KOPT-K1 (cell line): ENCODE results near the gene TTC9.
A peak's percentile ranks its signal among the peaks of the same experiment; 100 is the strongest.

Experiments
- H3K27ac ChIP-seq: fragments of 200-600 bp; sonication (generic); 2 replicates; pipeline ENCODE4 v1.5.1; 2016; ENCODE audit warnings: antibody characterized with exemption, mild to moderate bottlenecking, low read depth, low read length; ENCODE audit not compliant: poor library complexity, severe bottlenecking
- H3K36me3 ChIP-seq: fragments of 200-600 bp; sonication (generic); 2 replicates; pipeline ENCODE4 v1.5.1; 2017; ENCODE audit warnings: antibody characterized with exemption, mild to moderate bottlenecking, low read length, moderate library complexity; ENCODE audit not compliant: insufficient read depth
- H3K9me3 ChIP-seq: fragments of 200-600 bp; sonication (generic); 2 replicates; pipeline ENCODE4 v1.5.1; 2017; ENCODE audit warnings: antibody characterized with exemption, low read length, mild to moderate bottlenecking; ENCODE audit not compliant: insufficient read depth, poor library complexity, severe bottlenecking

The TTC9 gene

DNA sequence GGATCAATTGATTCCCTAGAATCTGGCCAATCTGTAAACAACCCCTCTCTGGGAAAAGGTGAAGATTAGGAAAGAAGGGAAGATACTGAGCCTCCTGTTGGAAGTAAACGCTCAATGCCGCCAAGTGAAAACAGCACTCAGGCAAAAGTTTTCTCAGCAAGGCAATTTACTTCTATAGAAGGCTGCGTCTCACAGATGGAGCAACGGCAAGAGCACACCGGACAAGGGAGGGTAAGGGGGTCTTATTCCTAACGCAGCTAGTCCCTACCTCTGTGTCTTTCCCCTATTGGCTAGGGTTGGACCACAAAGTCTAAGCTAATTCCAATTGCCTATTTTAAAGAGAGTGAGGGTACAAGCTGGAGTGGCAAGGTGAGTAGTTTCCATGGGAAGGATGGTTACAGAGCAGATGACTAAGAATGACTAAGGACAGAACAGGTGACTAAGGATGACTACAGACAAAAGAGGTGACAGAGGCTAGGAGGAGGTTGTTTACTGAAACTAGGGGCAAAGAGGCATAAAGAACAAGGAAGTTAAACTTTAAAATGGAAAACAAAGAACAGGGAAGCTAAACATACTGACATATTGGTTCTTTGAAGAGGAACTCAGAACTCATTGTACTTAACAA is 5.6 kb upstream of the TTC9 start:
- Histone ChIP-seq H3K9me3 (no peaks in the 10 kb centered on the region), H3K36me3 (no peaks in the 10 kb centered on the region), H3K27ac (no peak overlapping the region)

DNA sequence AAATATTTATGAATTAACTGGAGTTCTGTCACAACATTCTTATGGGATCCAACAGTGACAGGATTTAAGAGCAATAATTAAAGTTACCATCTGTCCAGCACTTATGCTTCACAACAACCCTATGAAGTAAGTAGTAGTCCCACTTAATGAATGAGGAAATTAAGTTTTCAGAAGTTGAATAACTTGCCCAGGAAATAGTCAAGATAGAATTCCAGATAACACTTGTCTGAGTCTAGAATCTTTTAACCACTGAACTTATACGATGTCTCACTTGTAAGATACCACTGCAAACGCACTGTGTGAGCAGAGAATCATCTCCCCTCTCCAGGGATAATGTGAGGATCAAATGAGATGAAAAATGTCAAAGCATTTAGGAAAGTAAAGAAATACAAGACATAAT is 3.3 kb upstream of the TTC9 start:
- Histone ChIP-seq H3K36me3 (no peaks in the 10 kb centered on the region), H3K27ac (no peak overlapping the region), H3K9me3 (no peaks in the 10 kb centered on the region)

DNA sequence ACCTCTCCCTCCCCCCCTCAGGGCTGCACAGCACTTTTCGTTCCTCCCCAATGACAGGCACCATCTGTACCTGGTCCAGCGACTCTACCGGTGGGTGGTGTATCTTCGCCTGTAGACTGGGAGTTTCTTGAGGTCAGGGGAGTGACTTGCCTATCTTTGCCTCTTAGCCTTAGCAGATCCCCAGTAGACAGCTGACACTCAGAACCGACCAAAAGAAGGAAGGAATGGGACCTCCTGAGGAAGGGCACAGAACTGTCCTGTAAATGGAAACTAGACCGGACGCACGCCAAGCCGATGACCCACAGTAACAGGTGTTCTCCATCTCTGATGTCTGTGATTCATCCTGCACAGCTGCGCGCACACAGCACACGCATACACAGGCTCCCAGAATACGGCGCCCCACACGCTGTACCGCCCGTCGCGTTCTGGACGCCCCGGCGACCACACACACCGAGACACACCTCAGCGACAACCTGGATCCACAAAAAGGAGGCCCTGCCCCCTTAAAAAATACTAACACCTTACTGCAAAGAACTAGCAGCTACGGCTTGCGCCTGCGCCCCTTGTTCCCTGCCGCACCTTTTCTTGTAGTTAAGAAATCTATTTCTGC is 673 bp upstream of the TTC9 start:
- Histone ChIP-seq H3K36me3 (no peaks in the 10 kb centered on the region), H3K27ac (peak overlapping the region; percentile 37), H3K9me3 (no peaks in the 10 kb centered on the region)

DNA sequence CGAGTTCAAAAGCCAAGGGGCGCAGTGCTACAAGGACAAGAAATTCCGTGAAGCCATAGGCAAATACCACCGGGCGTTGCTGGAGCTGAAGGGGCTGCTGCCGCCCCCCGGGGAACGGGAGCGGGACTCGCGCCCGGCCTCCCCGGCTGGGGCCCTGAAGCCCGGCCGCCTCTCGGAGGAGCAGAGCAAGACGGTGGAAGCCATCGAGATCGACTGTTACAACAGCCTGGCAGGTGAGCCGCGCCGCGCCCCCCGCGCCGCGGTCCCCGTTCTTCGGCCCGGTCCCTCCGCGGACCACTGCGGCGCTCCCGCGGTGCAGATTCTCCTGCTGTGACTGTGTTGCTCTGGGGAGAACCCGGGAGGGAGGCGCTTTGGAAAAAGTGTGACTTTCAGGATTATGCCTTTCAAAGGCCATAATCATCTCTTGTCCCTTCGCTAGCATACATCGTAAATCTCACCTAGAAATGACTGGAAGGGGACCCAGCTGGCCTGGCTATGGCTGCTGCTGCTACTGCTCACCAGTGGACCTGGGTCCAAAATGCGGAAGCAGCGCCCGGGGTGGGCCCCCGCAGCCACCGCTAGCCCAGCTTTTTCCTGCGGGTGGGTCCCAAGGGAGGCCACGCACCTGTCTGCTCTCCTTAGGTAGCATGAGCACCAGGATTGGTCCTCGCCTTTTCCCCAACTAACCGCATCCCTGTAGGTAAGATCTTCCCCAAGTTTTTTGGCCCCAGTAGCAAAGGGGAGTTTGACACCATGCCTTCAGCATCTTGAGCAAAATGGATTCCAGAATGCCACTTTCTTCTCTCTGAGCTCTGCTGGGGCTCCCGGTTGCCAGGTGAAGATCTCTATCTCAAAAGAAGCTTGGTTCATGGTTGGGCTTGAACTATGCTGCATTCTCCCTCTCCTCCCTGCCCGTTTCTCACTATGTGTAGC is 853 bp downstream of the TTC9 start:
- Histone ChIP-seq H3K36me3 (no peaks in the 10 kb centered on the region), H3K9me3 (no peaks in the 10 kb centered on the region), H3K27ac (peak overlapping the region; percentile 35)

DNA sequence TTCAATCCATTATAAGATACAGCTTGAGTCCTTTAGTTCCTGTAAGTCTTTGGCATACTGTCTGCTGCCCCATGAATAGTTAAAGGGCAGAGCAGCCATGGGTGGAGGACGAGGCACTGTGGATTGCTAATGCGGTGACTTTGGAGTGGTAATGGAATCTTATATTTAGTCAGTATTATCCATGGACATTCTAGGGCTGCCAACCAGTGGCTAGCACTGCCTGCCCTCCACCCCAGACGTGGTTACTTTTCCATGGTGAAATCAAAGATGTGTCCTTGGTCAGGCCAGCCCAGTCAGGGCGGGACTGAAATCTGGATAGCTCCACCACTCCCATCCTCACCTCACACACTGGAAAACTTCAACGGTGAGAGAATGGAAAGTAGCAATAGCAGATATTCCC is 2.3 kb downstream of the TTC9 start:
- H3K36me3 ChIP-seq: no peaks in the 10 kb centered on the region
- no peaks in the 10 kb centered on the region for H3K9me3 ChIP-seq
- no peak overlapping the region for H3K27ac ChIP-seq

DNA sequence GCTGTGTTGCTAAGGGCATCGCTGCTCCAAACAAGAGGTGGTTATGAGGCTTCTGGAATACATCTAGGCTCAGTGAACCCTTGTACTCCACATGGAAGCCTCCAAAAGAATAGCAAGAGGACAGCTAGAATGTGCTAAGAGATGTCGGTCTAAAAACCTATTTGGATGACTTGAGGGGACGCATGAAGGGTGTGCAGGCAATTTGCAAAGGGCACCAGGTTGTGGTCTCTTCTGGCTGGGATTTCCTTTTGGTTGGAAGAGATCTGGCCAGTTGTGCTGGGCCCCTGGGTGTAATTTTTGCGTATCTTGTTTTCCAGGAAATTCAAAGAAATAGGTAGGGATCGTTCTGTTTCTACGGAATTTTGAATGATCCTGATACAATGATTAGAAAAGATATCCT is 4.2 kb downstream of the TTC9 start:
- Histone ChIP-seq H3K36me3 (no peaks in the 10 kb centered on the region), H3K9me3 (no peaks in the 10 kb centered on the region), H3K27ac (no peak overlapping the region)

DNA sequence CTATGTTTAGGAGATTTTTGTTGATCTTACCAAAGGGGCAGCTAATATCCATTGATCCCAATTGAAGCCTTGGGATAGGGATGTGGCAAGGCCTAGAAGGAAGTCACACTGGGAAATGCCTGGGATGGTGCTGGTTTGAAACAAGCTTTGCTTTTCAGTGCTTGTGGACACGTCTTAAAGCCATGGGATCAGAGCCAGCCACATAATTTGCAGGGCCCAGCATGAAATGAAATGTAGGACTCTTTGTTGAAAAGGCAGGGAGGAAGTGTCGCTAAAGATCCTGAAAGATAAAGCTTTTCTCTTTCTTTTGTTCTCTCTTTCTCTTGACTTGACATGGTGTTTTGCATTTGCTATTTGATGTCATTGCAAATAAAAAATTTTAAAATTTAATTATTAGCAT is 5.0 kb downstream of the TTC9 start:
- Histone ChIP-seq H3K9me3 (no peaks in the 10 kb centered on the region), H3K27ac (peak overlapping the region; percentile 32), H3K36me3 (no peaks in the 10 kb centered on the region)

DNA sequence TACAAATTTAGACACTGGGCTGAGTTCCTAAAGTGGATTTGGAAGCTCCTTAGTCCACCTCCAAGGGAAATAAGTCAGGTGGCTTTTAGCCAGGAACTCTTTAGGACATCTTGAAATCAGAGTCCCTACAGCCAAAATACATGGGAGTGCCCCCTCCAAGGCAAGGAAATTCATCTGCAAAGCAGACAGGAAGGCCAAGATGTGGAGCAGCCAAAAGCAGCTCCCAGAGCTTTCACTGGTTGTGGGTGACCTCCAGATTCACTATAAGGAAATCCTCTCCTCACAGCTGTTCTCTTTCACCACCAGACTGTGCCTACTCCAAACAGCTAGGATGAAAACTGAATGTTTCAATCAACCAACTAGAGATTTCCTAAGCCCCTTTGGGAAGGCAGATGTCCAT is 6.6 kb downstream of the TTC9 start:
- Histone ChIP-seq H3K27ac (no peak overlapping the region), H3K36me3 (no peaks in the 10 kb centered on the region)

DNA sequence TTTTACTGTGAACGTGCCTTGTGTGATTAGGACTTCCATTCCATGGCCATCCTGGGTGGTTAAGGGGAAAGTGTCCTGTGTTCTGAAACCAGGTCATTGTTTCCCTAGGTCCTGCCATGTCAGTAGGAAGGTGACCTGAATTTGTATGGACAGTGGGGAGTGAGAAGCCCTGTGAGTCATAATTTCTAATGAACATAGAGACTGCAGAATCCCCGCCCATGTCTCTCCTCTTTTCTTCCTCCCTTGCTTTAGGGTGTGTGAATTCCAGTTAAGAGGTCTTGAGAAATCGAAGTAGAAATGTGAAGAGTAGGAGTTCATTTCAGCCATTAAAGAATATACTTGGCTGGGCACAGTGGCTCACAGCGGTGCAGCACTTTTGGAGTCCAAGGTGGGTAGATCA is 8.1 kb downstream of the TTC9 start:
- Histone ChIP-seq H3K9me3 (no peaks in the 10 kb centered on the region), H3K27ac (no peak overlapping the region), H3K36me3 (no peaks in the 10 kb centered on the region)

More for the DNA sequence above, 6.6 kb downstream of the TTC9 start:
- H3K9me3 ChIP-seq: no peaks in the 10 kb centered on the region

DNA sequence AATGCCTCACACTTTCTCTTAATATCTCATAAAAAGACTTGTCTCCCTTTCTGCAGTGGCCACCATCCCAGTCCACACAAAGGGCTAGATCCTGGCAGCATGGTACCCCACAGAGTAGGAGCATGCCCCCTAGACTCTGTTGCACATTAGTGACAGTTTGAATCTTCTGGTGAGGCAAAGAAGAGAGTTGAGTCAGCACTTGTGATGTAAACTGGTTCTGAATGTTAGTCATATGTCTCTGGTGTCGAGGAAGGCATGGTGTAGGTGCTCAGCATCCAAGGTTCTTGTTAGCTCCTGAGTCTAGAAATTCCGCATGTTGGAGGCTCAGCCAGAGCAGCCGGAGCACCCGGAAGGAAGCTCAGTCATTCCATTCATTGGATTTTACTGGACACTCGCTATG is 9.8 kb downstream of the TTC9 start:
- Histone ChIP-seq H3K27ac (no peak overlapping the region), H3K36me3 (no peaks in the 10 kb centered on the region), H3K9me3 (no peaks in the 10 kb centered on the region)

DNA sequence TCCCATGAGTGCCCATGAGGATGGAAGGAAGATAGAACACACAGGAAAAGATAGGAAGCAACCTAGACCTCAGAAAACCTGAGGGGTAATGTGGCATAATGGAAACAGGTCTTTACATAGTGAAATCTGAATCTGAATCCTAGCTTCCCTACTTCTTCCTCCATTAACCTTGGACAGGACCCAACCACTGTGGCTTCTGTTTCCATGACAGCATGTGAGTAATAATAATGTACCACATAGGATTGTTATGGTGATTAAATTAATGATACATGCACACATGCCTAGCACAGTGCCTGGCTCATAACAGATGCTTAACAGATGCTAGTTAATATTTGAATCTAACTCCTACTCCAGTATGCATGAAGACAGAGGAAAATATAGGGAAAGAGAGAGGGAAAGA is 11.2 kb downstream of the TTC9 start:
- no peaks in the 10 kb centered on the region for H3K36me3 ChIP-seq

DNA sequence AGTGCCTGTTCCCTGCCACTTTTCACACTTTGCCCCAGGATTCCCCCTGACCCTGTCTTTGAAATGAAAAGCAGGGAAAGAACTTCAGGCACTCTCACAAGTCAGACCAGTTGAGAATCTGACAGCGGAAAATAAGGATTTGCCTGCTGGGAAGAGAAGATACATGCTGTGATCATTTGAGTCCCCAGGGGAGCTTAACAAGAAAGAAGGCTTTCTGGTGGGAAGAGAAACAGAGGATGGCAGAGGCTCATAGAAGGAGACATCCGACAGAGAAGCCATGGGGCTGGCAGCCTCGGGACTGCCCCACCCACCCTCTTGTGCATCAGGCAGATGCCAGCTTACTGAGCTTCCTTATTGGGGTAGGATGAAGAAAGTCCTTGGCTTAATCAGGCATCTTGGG is 11.9 kb downstream of the TTC9 start:
- no peaks in the 10 kb centered on the region for H3K36me3 ChIP-seq
- H3K9me3 ChIP-seq: no peaks in the 10 kb centered on the region
- peak overlapping the region; percentile 91 for H3K27ac ChIP-seq

More for the DNA sequence above, 11.2 kb downstream of the TTC9 start:
- no peaks in the 10 kb centered on the region for H3K9me3 ChIP-seq
- no peak overlapping the region for H3K27ac ChIP-seq

DNA sequence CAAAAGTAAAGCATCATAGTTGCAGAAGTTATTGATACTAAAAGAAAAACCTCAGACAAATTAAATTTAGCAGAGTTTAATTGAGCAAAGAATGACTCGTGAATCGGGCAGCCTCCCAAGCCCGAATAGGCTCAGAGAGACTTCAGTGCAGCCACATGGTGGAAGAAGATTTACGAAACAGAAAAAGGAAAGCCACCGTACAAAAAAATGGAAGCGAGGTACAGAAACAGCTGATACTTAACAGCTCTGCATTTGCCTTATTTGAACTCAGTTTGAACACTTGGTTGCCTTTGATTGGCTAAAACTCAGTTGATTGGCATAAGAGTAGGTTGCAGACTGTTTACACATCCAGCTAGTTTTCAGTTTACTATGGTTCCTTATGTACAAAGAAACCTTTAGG is 12.9 kb downstream of the TTC9 start:
- Histone ChIP-seq H3K9me3 (no peaks in the 10 kb centered on the region), H3K36me3 (no peaks in the 10 kb centered on the region), H3K27ac (peak overlapping the region; percentile 91)

DNA sequence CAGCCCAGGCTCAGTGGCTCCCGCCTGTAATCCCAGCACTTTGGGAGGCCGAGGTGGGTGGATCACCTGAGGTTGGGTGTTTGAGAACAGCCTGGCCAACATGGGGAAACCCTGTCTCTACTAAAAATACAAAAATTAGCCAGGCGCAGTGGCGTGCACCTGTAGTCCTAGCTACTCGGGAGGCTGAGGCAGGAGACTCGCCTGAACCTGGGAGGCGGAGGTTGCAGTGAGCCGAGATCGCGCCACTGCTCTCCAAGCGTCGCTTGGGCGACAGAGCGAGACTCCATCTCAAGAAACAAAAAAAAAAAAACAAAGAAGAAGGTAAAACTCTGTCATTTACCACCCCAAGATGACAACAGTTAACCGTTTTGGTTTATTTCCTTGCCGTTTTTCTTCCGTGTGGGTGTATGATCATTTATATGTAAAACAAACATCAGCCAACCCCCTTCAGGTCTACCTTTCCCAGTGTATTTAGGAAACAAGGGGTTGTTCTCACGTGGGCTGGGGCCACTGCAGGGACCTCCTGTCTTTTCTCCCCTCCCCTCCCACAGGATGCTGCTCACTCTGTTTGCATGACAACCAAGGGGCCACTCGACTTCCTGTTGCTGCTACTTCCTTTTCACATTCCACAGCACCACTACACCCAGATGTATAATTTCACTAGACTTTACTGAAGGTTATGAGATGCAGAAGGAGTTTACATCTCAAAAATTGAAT is 13.6 kb downstream of the TTC9 start:
- H3K27ac ChIP-seq: peak overlapping the region; percentile 91

DNA sequence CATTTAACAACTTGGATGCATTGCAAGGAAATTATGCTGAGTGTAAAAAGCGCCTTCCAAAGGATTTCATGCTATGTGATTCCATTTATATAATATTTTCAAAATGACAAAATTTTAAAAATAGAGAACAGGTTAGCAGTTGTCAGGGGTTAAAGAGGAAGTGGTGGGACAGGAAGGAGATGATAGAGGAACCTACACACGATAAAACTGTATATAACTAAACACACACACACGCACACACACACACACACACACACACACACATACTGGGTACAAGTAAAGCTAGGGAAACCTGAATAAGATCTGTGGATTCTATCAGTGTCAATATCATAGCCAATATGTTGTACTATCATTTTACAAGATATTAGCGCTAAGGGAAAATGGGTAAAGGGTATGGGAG is 17.2 kb downstream of the TTC9 start:
- Histone ChIP-seq H3K36me3 (no peaks in the 10 kb centered on the region), H3K27ac (peak overlapping the region; percentile 53), H3K9me3 (no peaks in the 10 kb centered on the region)

More for the DNA sequence above, 13.6 kb downstream of the TTC9 start:
- Histone ChIP-seq H3K9me3 (no peaks in the 10 kb centered on the region), H3K36me3 (no peaks in the 10 kb centered on the region)
